Activated B cell treated with CpG ODN at 0.5 μM for 24 hours (primary cell): ENCODE results near the gene PTH2R. TPM values are rescaled to one million over a fixed set of nuclear protein-coding genes. Genes with fewer than 3 reads are reported as not detected.

Experiments used
- ATAC-seq: fragments of 200-7000 bp; cut with Tn5 transposase; one replicate; pipeline ENCODE4 v1.10.0; 2021; ENCODE audit warnings: low read depth, mild to moderate bottlenecking, moderate library complexity
- CTCF ChIA-PET: fragments of 350-600 bp; sonication (Branson Sonifier 250); formaldehyde crosslinking; loops from one replicate; lab custom pipeline; 2021; ENCODE audit warnings: antibody characterized with exemption; lab: Charles Lee
- POLR2A ChIA-PET: fragments of 350-600 bp; sonication (Branson Sonifier 250); formaldehyde crosslinking; loops from one replicate; lab custom pipeline; 2021; ENCODE audit warnings: antibody characterized with exemption; lab: Charles Lee
- DNase-seq: peaks from one replicate; pipeline ENCODE4 v3.0.0; 2022
- H3K27ac Mint-ChIP-seq: one replicate; pipeline ENCODE4 v1.8.0; 2020; ENCODE audit warnings: mixed read lengths
- H3K27me3 Mint-ChIP-seq: one replicate; pipeline ENCODE4 v1.8.0; 2021; ENCODE audit warnings: mixed read lengths
- H3K36me3 Mint-ChIP-seq: one replicate; pipeline ENCODE4 v1.8.0; 2021; ENCODE audit warnings: low read depth, mixed read lengths
- H3K4me1 Mint-ChIP-seq: one replicate; pipeline ENCODE4 v1.8.0; 2021; ENCODE audit warnings: mixed read lengths
- H3K4me3 Mint-ChIP-seq: one replicate; pipeline ENCODE4 v1.8.0; 2020; ENCODE audit warnings: mild to moderate bottlenecking, mixed read lengths
- H3K9me3 Mint-ChIP-seq: one replicate; pipeline ENCODE4 v1.8.0; 2020; ENCODE audit warnings: mixed read lengths
- CTCF ChIP-seq: fragments of 200-600 bp; IDR thresholded peaks from one replicate; pipeline ENCODE4 v1.8.0; 2022; ENCODE audit warnings: antibody characterized with exemption, mild to moderate bottlenecking
- intact Hi-C: fragments of 100-400 bp; cut with micrococcal nuclease; formaldehyde crosslinking; loops from one replicate; pipeline ENCODE4 v1.15.1; 2024
- total RNA-seq: library from RNA; stranded (reverse); gene quantifications from 2 replicates; pipeline ENCODE4 v1.2.3, GENCODE V29; 2022

The PTH2R gene
- total RNA-seq, 1 donor from 2014 or later: 0.29 TPM

DNA sequence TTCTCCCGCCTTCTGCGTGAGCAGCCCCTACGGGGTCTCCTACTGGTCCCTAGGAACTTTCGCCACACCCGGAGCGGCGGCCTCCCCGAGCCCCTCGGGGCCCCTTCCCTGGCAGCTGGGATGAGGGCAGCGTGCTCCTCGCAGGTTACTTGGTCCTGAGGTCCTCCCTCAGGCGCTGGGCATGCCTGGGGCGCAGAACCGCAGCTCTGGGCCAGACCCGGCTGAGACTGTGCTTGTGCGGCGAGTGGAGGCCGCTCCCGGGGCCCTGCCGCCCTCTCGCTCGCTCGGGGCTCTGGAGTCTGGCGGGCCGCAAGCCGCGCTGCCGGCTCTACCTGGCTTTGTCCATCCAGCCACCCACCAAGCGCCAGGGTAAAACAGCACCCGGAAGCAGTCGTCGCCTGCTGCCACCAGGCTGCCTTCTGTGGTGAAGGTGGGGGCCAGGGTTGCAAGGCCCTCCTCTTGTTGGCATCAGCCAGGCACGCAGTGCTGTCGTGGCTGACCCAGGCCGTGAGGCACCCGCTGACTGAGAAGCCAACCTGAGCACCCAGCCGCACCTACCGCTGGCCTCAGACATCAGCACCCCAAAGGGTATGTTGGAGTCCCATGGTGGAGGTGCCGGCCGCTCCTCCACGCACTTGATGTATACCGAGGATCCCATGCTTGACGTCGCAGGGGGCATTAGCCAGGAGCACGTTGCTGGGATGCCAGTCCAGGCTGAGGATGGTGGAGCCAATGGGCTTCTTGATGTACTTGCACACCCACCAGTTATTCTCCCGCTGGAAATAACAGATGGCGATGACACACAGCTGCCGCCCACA lies 46.1 kb upstream of the PTH2R start:
- no peak for ATAC-seq
- H3K4me3 Mint-ChIP-seq: no peak overlapping the region
- TF ChIP-seq CTCF: no peak
- ChIA-PET CTCF (no interaction called here), POLR2A (no interaction called here)
- H3K4me1 Mint-ChIP-seq: peaks cover 10% of the 10 kb centered on the region
- H3K36me3 Mint-ChIP-seq: peaks cover 35% of the 10 kb centered on the region
- no peaks in the 10 kb centered on the region for H3K27me3 Mint-ChIP-seq
- DNase-seq: no peak
- no peak overlapping the region for H3K27ac Mint-ChIP-seq
- H3K9me3 Mint-ChIP-seq: peaks cover 4% of the 10 kb centered on the region
- intact Hi-C loops: no loop called here

DNA sequence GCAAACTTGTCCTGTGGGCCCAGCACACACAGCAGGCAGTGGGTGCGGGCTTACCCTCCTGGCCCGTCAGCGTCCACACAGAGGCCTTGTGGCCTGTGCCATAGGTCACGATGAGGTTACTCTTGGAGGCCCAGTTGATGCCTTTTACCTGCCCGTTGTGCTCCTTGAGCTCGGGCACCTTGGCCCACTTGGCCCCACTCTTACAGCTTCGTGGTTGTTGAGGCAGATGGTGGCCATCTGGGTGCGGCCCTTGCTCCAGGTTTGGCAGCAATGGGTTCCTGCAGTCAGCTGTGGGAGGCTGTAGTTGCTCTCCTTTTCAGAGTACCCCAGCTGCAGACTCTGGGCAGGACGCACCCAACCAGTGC lies 45.5 kb upstream of the PTH2R start:
- ATAC-seq (no peak), DNase-seq (no peak)
- no peak overlapping the region for H3K4me3 Mint-ChIP-seq
- peaks cover 30% of the 10 kb centered on the region for H3K36me3 Mint-ChIP-seq
- POLR2A ChIA-PET: no interaction called here
- no peak overlapping the region for H3K27ac Mint-ChIP-seq
- TF ChIP-seq CTCF: no peak
- no peaks in the 10 kb centered on the region for H3K27me3 Mint-ChIP-seq
- intact Hi-C loops: no loop called here
- CTCF ChIA-PET: no interaction called here
- peaks cover 12% of the 10 kb centered on the region for H3K4me1 Mint-ChIP-seq
- peaks cover 4% of the 10 kb centered on the region for H3K9me3 Mint-ChIP-seq

- intact Hi-C loops: no loop called here
- Mint-ChIP-seq H3K27me3 (no peaks in the 10 kb centered on the region), H3K4me3 (no peak overlapping the region), H3K4me1 (peaks cover 17% of the 10 kb centered on the region), H3K36me3 (peaks cover 12% of the 10 kb centered on the region), H3K9me3 (peaks cover 4% of the 10 kb centered on the region), H3K27ac (no peak overlapping the region)
- ChIA-PET POLR2A (no interaction called here), CTCF (no interaction called here)
- no peak for ATAC-seq
- no peak for DNase-seq
- TF ChIP-seq CTCF: no peak
Observed at GRCh38 chr2:208363485-208363884, 43.1 kb upstream of the PTH2R start.

- TF ChIP-seq CTCF: no peak
- DNase-seq: no peak
- CTCF ChIA-PET: interaction anchor here (1.1 kb wide), 1 partner anchor 9 kb away, joined by 3 read pairs; no protein-coding TSS in a partner anchor
- Mint-ChIP-seq H3K27ac (peak overlapping the region; percentile 69), H3K36me3 (peaks cover under 1% of the 10 kb centered on the region), H3K4me1 (peaks cover 15% of the 10 kb centered on the region), H3K27me3 (no peaks in the 10 kb centered on the region), H3K9me3 (peaks cover 4% of the 10 kb centered on the region), H3K4me3 (peak overlapping the region; percentile 77)
- intact Hi-C loops: no loop called here
- POLR2A ChIA-PET: interaction anchor here (0.6 to 1.2 kb wide), 3 partner anchors 100 to 1807 kb away, joined by 3 to 6 read pairs (median 3); partner anchors contain the start of genes CREB1 and PIKFYVE
- ATAC-seq: peak; percentile 89
Observed at GRCh38 chr2:208366215-208367127, 40.1 kb upstream of the PTH2R start.

DNA sequence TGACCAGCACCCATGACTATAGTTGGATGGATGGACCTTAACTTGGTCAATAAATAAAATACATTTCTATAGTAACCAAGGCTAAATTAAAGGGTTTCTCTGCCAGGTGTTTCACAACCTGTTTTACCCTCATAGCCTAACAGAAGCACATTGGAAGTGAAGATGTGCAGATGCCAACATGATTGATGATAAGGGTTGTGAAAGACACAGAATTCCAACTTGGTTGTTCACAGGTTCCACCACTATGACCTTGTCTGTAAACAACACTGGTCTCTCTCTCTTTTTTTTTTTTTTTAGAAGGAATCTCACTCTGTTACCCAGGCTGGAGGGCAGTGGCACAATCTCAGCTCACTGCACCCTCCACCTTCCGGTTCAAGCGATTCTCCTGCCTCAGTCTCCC lies 37.5 kb upstream of the PTH2R start:
- Mint-ChIP-seq H3K4me1 (peaks cover 13% of the 10 kb centered on the region), H3K36me3 (no peaks in the 10 kb centered on the region), H3K9me3 (peaks cover 4% of the 10 kb centered on the region), H3K27ac (no peak overlapping the region), H3K4me3 (no peak overlapping the region), H3K27me3 (no peaks in the 10 kb centered on the region)
- ChIA-PET POLR2A (no interaction called here), CTCF (no interaction called here)
- ATAC-seq (no peak), DNase-seq (no peak)
- no peak for TF ChIP-seq CTCF
- intact Hi-C loops: no loop called here
